ENCODE data around the gene INIP. TPM values are rescaled to one million over a fixed set of nuclear protein-coding genes. Genes with fewer than 3 reads are reported as not detected.

INIP gene
- polyA plus RNA-seq, 1 donor from 2014 or later, result 64.7 TPM

DNA sequence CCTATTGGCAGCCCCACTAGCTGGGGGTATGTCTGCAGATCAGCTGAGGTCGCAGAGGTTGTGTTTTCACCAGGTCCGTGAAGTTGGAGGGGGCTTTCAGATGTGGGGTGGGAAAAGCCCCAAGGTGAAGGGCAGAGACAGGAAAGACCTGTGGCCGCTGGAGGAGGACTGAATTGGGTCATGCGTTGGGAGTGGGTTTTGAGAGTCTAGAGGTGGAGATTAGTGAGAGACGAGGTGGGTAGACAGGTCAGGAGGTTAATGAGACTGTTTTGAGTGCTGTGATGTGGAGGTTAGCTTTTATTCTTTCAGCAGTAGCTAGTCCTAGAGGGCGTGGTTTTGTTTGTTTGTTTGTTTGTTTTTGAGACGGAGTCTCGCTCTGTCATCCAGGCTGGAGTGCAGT lies 42.9 kb upstream of the INIP start:
- Histone ChIP-seq H4K20me1 (ENCODE audit: insufficient read depth) (no peaks in the 10 kb centered on the region), H3K27me3 (ENCODE audit: insufficient read depth, low read depth, low read length) (no peaks in the 10 kb centered on the region)
- no peak for TF ChIP-seq POLR2AphosphoS5 (IDR thresholded peaks at IDR 0.05)
- no peak for TF ChIP-seq EZH2 (IDR thresholded peaks at IDR 0.05; ENCODE audit: borderline replicate concordance, insufficient read depth, low read length, poor library complexity, severe bottlenecking)
- no peak for TF ChIP-seq RAD21 (conservative IDR thresholded peaks at IDR 0.05)

GRCh38 chr9:112757940-112758339 lies 40.0 kb upstream of the INIP start:
- no peak for TF ChIP-seq RAD21 (conservative IDR thresholded peaks at IDR 0.05)
- TF ChIP-seq, protein P1, sequence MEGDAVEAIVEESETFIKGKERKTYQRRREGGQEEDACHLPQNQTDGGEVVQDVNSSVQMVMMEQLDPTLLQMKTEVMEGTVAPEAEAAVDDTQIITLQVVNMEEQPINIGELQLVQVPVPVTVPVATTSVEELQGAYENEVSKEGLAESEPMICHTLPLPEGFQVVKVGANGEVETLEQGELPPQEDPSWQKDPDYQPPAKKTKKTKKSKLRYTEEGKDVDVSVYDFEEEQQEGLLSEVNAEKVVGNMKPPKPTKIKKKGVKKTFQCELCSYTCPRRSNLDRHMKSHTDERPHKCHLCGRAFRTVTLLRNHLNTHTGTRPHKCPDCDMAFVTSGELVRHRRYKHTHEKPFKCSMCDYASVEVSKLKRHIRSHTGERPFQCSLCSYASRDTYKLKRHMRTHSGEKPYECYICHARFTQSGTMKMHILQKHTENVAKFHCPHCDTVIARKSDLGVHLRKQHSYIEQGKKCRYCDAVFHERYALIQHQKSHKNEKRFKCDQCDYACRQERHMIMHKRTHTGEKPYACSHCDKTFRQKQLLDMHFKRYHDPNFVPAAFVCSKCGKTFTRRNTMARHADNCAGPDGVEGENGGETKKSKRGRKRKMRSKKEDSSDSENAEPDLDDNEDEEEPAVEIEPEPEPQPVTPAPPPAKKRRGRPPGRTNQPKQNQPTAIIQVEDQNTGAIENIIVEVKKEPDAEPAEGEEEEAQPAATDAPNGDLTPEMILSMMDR (IDR thresholded peaks at IDR 0.05; ENCODE audit: poor library complexity, severe bottlenecking), result no peak
- no peak for TF ChIP-seq POLR2AphosphoS5 (IDR thresholded peaks at IDR 0.05)
- TF ChIP-seq, protein P2, sequence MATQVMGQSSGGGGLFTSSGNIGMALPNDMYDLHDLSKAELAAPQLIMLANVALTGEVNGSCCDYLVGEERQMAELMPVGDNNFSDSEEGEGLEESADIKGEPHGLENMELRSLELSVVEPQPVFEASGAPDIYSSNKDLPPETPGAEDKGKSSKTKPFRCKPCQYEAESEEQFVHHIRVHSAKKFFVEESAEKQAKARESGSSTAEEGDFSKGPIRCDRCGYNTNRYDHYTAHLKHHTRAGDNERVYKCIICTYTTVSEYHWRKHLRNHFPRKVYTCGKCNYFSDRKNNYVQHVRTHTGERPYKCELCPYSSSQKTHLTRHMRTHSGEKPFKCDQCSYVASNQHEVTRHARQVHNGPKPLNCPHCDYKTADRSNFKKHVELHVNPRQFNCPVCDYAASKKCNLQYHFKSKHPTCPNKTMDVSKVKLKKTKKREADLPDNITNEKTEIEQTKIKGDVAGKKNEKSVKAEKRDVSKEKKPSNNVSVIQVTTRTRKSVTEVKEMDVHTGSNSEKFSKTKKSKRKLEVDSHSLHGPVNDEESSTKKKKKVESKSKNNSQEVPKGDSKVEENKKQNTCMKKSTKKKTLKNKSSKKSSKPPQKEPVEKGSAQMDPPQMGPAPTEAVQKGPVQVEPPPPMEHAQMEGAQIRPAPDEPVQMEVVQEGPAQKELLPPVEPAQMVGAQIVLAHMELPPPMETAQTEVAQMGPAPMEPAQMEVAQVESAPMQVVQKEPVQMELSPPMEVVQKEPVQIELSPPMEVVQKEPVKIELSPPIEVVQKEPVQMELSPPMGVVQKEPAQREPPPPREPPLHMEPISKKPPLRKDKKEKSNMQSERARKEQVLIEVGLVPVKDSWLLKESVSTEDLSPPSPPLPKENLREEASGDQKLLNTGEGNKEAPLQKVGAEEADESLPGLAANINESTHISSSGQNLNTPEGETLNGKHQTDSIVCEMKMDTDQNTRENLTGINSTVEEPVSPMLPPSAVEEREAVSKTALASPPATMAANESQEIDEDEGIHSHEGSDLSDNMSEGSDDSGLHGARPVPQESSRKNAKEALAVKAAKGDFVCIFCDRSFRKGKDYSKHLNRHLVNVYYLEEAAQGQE (IDR thresholded peaks at IDR 0.05; ENCODE audit: borderline replicate concordance), result no peak
- no peak for TF ChIP-seq TAF1 (IDR thresholded peaks at IDR 0.05; ENCODE audit: low read depth)
- no peak for TF ChIP-seq EZH2 (IDR thresholded peaks at IDR 0.05; ENCODE audit: borderline replicate concordance, insufficient read depth, low read length, poor library complexity, severe bottlenecking)
- TF ChIP-seq MXI1 (conservative IDR thresholded peaks at IDR 0.05; ENCODE audit: poor library complexity, severe bottlenecking), result no peak
- TF ChIP-seq SMC3 (conservative IDR thresholded peaks at IDR 0.05; ENCODE audit: poor library complexity), result no peak
- TF ChIP-seq EP300 (conservative IDR thresholded peaks at IDR 0.05; ENCODE audit: poor library complexity, severe bottlenecking), result no peak
- H3K9me3 ChIP-seq (ENCODE audit: low read length), result no peaks in the 10 kb centered on the region
- H4K20me1 ChIP-seq (ENCODE audit: insufficient read depth), result no peaks in the 10 kb centered on the region
- H3K27ac ChIP-seq (ENCODE audit: low read length), result no peak overlapping the region
- H3K27me3 ChIP-seq (ENCODE audit: insufficient read depth, low read depth, low read length), result no peaks in the 10 kb centered on the region
- H3K9me2 ChIP-seq (ENCODE audit: insufficient read depth, low read length), result no peaks in the 10 kb centered on the region
- H3K79me2 ChIP-seq (replicated peaks; ENCODE audit: insufficient read depth, low read length), result peaks cover 22% of the 10 kb centered on the region
- H3K9ac ChIP-seq (ENCODE audit: low read length), result no peak overlapping the region
- no peak overlapping the region for H3K4me2 ChIP-seq (ENCODE audit: low read length)
- H3K36me3 ChIP-seq (ENCODE audit: insufficient read depth, low read length), result no peaks in the 10 kb centered on the region
- H3F3A ChIP-seq (ENCODE audit: insufficient read depth, low read length, poor library complexity, severe bottlenecking), result no peaks in the 10 kb centered on the region
- H3K4me3 ChIP-seq (ENCODE audit: low read length), result no peak overlapping the region
- no peak overlapping the region for H2AFZ ChIP-seq (ENCODE audit: low read depth, low read length)

More for the DNA sequence above, 42.9 kb upstream of the INIP start:
- Histone ChIP-seq H3K4me3 (ENCODE audit: low read length) (no peak overlapping the region), H3K9ac (ENCODE audit: low read length) (no peak overlapping the region), H3K9me3 (ENCODE audit: low read length) (no peaks in the 10 kb centered on the region), H3K79me2 (replicated peaks; ENCODE audit: insufficient read depth, low read length) (peaks cover 4% of the 10 kb centered on the region), H3F3A (ENCODE audit: insufficient read depth, low read length, poor library complexity, severe bottlenecking) (no peaks in the 10 kb centered on the region), H2AFZ (ENCODE audit: low read depth, low read length) (no peak overlapping the region), H3K36me3 (ENCODE audit: insufficient read depth, low read length) (no peaks in the 10 kb centered on the region), H3K4me2 (ENCODE audit: low read length) (no peak overlapping the region), H3K27ac (ENCODE audit: low read length) (no peak overlapping the region), H3K9me2 (ENCODE audit: insufficient read depth, low read length) (no peaks in the 10 kb centered on the region)
